Upper lobe of right lung (tissue), 1 donor: Measurements from ENCODE around the gene ATP11C. TPM values are rescaled to one million over a fixed set of nuclear protein-coding genes. Genes with fewer than 3 reads are reported as not detected.
A peak's percentile ranks its signal among the peaks of the same experiment; 100 is the strongest.
"Not testable (repeated sequence)": the region's sequence is repeated elsewhere in the genome, so short reads cannot be mapped to it uniquely, and the experiment has no call there.

Source experiments
- ATAC-seq: fragments of 200-7000 bp; cut with Tn5 transposase; one replicate; pipeline ENCODE4 v1.9.1; 2020; ENCODE audit warnings: mild to moderate bottlenecking, moderate library complexity
- DNase-seq: peaks from one replicate; pipeline ENCODE4 v3.0.0-alpha.2; 2020
- H3K27ac ChIP-seq: fragments of 200-600 bp; one replicate; pipeline ENCODE4 v1.8.0; 2022
- H3K27me3 ChIP-seq: fragments of 200-600 bp; one replicate; pipeline ENCODE4 v1.8.0; 2022; ENCODE audit warnings: mild to moderate bottlenecking
- H3K36me3 ChIP-seq: fragments of 200-600 bp; one replicate; pipeline ENCODE4 v1.8.0; 2022
- H3K4me1 ChIP-seq: fragments of 200-600 bp; one replicate; pipeline ENCODE4 v1.8.0; 2022
- H3K4me3 ChIP-seq: fragments of 200-600 bp; one replicate; pipeline ENCODE4 v1.8.0; 2022; ENCODE audit warnings: mild to moderate bottlenecking
- H3K9me3 ChIP-seq: fragments of 200-600 bp; one replicate; pipeline ENCODE4 v1.8.0; 2022
- intact Hi-C: fragments of 100-400 bp; cut with DNase I; formaldehyde crosslinking; loops from one replicate; pipeline ENCODE4 v1.11.0; 2022
- total RNA-seq: library from RNA; stranded (reverse); fragmentation: NEBNext Ultra II Directional; extraction: Animal tissue kit (Norgen Biotek cat#: 25700); gene quantifications from one replicate; pipeline ENCODE4 v1.2.1, GENCODE V29; 2021
- TF ChIP-seq, protein P1 (sequence below): fragments of 200-600 bp; IDR thresholded peaks from one replicate; pipeline ENCODE4 v1.8.0; 2022; ENCODE audit warnings: antibody characterized with exemption
- donor health status: DM: no; HTN: yes; CAD: no; lungs with severe emphysema.

Gene ATP11C
- total RNA-seq, 1 donor from 2014 or later: 19.6 TPM

DNA sequence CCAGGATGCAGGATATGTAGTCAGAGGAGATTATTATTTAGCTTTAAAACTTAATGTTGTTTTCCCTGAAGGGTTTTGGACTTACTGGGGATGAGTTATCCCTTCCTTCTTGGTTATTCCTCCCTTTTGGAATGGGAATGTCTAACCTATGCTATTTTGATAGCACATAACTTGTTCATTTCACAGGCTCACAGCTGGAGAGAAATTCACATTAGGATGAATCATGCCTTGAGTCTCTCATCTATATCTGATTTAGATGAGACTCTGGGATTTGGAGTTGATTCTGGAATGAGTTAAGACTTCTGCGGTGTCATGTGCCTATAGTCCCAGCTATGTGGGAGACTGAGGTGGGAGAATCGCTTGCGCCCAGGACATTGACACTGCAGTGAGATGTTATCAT is 81.1 kb downstream of the ATP11C start:
- Histone ChIP-seq H3K36me3 (no peaks in the 10 kb centered on the region), H3K4me3 (no peak overlapping the region), H3K27me3 (no peaks in the 10 kb centered on the region), H3K4me1 (no peaks in the 10 kb centered on the region), H3K27ac (no peak overlapping the region), H3K9me3 (no peaks in the 10 kb centered on the region)
- ATAC-seq: no peak
- TF ChIP-seq, protein P1, sequence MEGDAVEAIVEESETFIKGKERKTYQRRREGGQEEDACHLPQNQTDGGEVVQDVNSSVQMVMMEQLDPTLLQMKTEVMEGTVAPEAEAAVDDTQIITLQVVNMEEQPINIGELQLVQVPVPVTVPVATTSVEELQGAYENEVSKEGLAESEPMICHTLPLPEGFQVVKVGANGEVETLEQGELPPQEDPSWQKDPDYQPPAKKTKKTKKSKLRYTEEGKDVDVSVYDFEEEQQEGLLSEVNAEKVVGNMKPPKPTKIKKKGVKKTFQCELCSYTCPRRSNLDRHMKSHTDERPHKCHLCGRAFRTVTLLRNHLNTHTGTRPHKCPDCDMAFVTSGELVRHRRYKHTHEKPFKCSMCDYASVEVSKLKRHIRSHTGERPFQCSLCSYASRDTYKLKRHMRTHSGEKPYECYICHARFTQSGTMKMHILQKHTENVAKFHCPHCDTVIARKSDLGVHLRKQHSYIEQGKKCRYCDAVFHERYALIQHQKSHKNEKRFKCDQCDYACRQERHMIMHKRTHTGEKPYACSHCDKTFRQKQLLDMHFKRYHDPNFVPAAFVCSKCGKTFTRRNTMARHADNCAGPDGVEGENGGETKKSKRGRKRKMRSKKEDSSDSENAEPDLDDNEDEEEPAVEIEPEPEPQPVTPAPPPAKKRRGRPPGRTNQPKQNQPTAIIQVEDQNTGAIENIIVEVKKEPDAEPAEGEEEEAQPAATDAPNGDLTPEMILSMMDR: no peak
- no peak for DNase-seq
- intact Hi-C loops: no loop called here

DNA sequence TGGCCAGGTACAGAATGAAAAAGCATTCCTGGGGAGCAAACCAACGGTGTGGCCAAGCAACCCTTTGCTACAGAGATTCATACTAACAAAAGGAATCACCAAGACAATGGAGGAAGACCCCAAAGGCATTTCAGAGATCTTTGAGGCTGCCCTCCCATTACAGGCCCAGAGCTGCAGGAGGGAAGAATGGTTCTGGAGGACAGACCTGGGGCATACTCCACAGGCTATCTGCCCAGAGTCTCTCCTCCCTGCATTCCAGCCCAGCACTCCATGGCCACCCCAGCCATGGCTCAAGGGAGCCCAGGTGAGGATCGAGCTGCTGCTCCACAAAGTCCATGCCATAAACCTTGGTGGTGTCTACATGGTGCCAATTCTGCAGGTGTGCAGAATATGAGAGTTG is 81.9 kb downstream of the ATP11C start:
- Histone ChIP-seq H3K9me3 (no peaks in the 10 kb centered on the region), H3K4me3 (no peak overlapping the region), H3K27ac (no peak overlapping the region), H3K36me3 (no peaks in the 10 kb centered on the region), H3K4me1 (no peaks in the 10 kb centered on the region), H3K27me3 (no peaks in the 10 kb centered on the region)
- intact Hi-C loops: no loop called here
- DNase-seq: no peak
- no peak for ATAC-seq
- TF ChIP-seq, protein P1: no peak

DNA sequence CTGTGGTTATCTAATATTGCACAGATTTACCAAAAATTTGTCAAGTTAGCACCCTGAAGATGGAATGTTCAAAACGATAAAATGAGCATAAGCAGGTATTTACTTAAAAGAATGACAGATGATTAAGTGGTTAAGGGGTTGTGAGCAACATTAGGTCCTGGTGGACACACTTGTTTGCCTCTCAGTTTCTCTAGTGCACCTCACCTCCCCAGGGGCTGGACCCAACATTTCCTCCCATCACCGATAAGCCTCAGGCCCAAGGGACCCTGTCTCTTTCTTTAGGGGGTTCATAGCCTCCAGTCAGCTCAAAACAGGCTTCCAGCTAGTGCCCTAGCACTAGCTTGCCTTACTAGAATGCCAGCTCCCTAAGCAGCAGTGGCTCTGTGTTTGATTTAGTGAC is 88.0 kb downstream of the ATP11C start:
- DNase-seq (no peak), ATAC-seq (no peak)
- Histone ChIP-seq H3K27ac (no peak overlapping the region), H3K27me3 (no peaks in the 10 kb centered on the region), H3K4me1 (no peaks in the 10 kb centered on the region), H3K4me3 (no peak overlapping the region), H3K36me3 (no peaks in the 10 kb centered on the region), H3K9me3 (no peaks in the 10 kb centered on the region)
- intact Hi-C loops: no loop called here
- TF ChIP-seq, protein P1: no peak

DNA sequence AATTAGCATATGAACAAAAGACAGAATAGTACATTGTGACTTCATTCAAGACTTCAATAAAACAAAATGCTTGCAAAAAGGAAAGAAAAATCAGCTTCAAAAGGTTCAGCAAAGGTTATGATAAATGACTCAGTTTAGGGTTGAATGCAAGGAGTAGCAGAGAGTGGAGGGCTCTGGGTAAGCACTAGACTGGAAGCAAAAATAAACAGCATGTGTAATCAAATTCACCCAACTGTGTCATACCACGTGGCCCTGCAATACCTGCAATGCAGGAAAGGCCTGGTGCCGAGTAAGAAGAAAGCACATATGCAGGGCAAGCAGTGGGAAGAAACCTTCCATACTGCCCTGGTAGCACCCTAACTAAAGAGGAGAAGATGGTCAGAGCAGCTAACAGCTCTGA is 88.7 kb downstream of the ATP11C start:
- no peaks in the 10 kb centered on the region for H3K36me3 ChIP-seq
- no peak overlapping the region for H3K27ac ChIP-seq

DNA sequence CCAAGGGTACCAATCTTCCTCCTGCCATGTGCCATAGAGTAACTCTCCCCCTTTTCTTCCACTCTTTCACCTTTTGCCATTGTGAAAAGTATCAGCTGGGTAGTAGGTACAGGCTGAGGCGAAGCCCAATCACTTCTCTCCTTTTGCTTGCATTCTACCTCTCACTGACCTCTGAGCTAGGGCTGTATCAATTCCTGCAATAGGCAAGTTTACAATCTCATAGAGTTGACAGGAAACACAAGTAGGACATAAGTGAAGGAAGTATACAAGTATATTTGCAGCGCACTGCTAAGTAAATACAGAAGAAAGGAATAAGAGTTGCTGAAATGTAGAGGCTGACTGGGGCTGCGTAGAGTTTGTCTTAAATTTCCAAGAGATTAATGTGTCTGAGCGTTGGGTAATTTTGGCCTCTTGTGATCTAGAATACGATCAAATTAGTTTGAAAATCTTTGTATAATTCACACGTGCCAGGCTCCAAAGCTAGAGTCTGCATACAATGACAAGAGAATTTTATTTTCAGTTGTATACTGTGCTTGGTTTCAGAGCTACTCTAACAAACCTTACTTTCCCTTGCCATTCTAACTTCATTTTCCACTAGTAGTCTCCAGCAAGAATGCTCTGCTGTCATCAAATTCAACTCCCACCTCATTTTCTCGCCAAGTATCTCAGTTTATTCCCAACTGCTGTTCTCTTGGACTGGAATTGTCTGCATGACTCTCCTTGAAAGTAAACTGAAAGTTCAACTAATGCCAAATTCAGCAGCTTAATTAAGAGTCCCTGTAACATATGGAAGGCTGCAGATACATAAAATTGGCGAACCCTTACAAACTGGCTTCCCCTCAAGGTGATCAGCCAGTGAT is 90.3 kb downstream of the ATP11C start:
- H3K27me3 ChIP-seq: no peaks in the 10 kb centered on the region
- DNase-seq: no peak
- TF ChIP-seq, protein P1: no peak
- no peak overlapping the region for H3K27ac ChIP-seq
- no peaks in the 10 kb centered on the region for H3K9me3 ChIP-seq
- H3K4me1 ChIP-seq: no peaks in the 10 kb centered on the region
- intact Hi-C loops: no loop called here
- no peak for ATAC-seq
- no peaks in the 10 kb centered on the region for H3K36me3 ChIP-seq
- no peak overlapping the region for H3K4me3 ChIP-seq

More for the DNA sequence above, 88.7 kb downstream of the ATP11C start:
- H3K27me3 ChIP-seq: no peaks in the 10 kb centered on the region
- DNase-seq (no peak), ATAC-seq (peak; percentile 46)
- H3K9me3 ChIP-seq: no peaks in the 10 kb centered on the region
- no peaks in the 10 kb centered on the region for H3K4me1 ChIP-seq
- no peak overlapping the region for H3K4me3 ChIP-seq
- intact Hi-C loops: no loop called here
- TF ChIP-seq, protein P1: no peak

DNA sequence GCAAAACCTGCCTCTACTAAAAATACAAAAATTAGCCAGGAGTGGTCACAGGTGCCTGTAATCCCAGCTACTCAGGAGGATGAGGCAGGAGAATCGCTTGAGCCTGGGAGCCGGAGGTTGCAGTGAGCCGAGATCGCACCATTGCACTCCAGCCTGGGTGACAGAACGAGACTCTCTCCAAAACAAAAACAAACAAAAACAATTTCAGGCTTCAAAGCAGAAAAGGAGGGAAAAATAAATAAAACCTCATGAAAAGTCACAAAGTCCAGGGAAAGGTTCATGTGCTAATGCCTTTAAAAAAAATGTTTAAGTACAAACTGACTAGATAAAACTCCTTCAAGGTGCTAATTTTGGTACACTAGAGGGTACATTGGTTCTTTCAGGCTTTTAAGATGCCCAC is 96.5 kb downstream of the ATP11C start:
- H3K4me1 ChIP-seq, H3K27ac ChIP-seq, H3K4me3 ChIP-seq, H3K27me3 ChIP-seq, DNase-seq, H3K9me3 ChIP-seq, H3K36me3 ChIP-seq, ATAC-seq, intact Hi-C loops: not testable (repeated sequence)
